CD14-positive monocyte (primary cell): ENCODE results near the gene BTBD7. TPM values are rescaled to one million over a fixed set of nuclear protein-coding genes. Genes with fewer than 3 reads are reported as not detected.

Experiments
- DNase-seq, 3 donors: peaks; one replicate each; pipeline ENCODE4 v3.0.0-alpha.2; 2011 to 2022
- H2AFZ ChIP-seq: 2 replicates; pipeline ENCODE4 v1.6.0; 2012; ENCODE audit warnings: mild to moderate bottlenecking, low read depth, low read length, inconsistent platforms; ENCODE audit not compliant: insufficient read depth, poor library complexity, severe bottlenecking
- H3K27ac ChIP-seq, 2 donors: 1 replicate in 1 of 2; 2 replicates in 1 of 2; pipeline ENCODE4 v1.5.1; 2012 to 2013; ENCODE audit warnings: low read length in 2 of 2, control low read depth in 1 of 2, inconsistent platforms in 1 of 2, low read depth in 1 of 2, mild to moderate bottlenecking in 1 of 2
- H3K27me3 ChIP-seq, 2 donors: one replicate each; pipeline versions ENCODE4 v1.6.0 to v1.6.1; 2011 to 2013; ENCODE audit warnings: low read length in 2 of 2; ENCODE audit not compliant: control insufficient read depth in 2 of 2, insufficient read depth in 2 of 2
- H3K36me3 ChIP-seq, 2 donors: replicated peaks in 1 of 2; 1 replicate in 1 of 2; 2 replicates in 1 of 2; pipeline versions ENCODE4 v1.5.1 to v1.6.1; 2012 to 2013; ENCODE audit warnings: low read length in 2 of 2, control low read depth in 1 of 2, inconsistent platforms in 1 of 2, mild to moderate bottlenecking in 1 of 2; ENCODE audit not compliant: insufficient read depth in 2 of 2, control insufficient read depth in 1 of 2
- H3K4me1 ChIP-seq, 2 donors: 1 replicate in 1 of 2; 2 replicates in 1 of 2; pipeline versions ENCODE4 v1.5.1 to v1.6.1; 2012 to 2013; ENCODE audit warnings: low read length in 2 of 2, control low read depth in 1 of 2, inconsistent platforms in 1 of 2, mild to moderate bottlenecking in 1 of 2, moderate library complexity in 1 of 2; ENCODE audit not compliant: insufficient read depth in 2 of 2, control insufficient read depth in 1 of 2
- H3K4me2 ChIP-seq: replicated peaks from 2 replicates; pipeline ENCODE3; 2012; ENCODE audit warnings: low read length, moderate library complexity, mild to moderate bottlenecking; ENCODE audit not compliant: poor library complexity, severe bottlenecking; ENCODE audit errors: extremely low read depth
- H3K4me3 ChIP-seq, 3 experiments: fragments of 200-600 bp in 1 of 3; sonication (generic) in 1 of 3; replicated peaks in 1 of 3; 1 replicate in 2 of 3; 2 replicates in 1 of 3; pipeline ENCODE4 v1.5.1; 2011 to 2013; ENCODE audit warnings: low read length in 3 of 3, mild to moderate bottlenecking in 3 of 3, control low read depth in 2 of 3, low read depth in 2 of 3, inconsistent platforms in 1 of 3, moderate library complexity in 1 of 3
- H3K79me2 ChIP-seq: 2 replicates; pipeline ENCODE4 v1.6.0; 2012; ENCODE audit warnings: mild to moderate bottlenecking, control low read depth, inconsistent platforms, low read length, moderate library complexity; ENCODE audit not compliant: insufficient read depth
- H3K9ac ChIP-seq: 2 replicates; pipeline ENCODE4 v1.6.0; 2017; ENCODE audit warnings: low read length, mild to moderate bottlenecking; ENCODE audit not compliant: insufficient read depth, poor library complexity, severe bottlenecking
- H3K9me3 ChIP-seq, 2 donors: replicated peaks in 1 of 2; 1 replicate in 1 of 2; 2 replicates in 1 of 2; pipeline versions ENCODE4 v1.5.1 to v1.6.1; 2012 to 2013; ENCODE audit warnings: low read length in 2 of 2, control low read depth in 1 of 2; ENCODE audit not compliant: control insufficient read depth in 1 of 2, insufficient read depth in 1 of 2
- H4K20me1 ChIP-seq: 2 replicates; pipeline ENCODE4 v1.6.0; 2012; ENCODE audit warnings: mild to moderate bottlenecking, low read length, control low read depth, moderate library complexity; ENCODE audit not compliant: insufficient read depth
- H3K27ac Mint-ChIP-seq, 7 donors: one replicate each; pipeline ENCODE4 v1.8.0; 2020; ENCODE audit warnings: mild to moderate bottlenecking in 7 of 7, mixed read lengths in 7 of 7, moderate library complexity in 6 of 7, inconsistent platforms in 2 of 7
- H3K27me3 Mint-ChIP-seq, 3 donors: one replicate each; pipeline ENCODE4 v1.8.0; 2021 to 2022; ENCODE audit warnings: low read depth in 3 of 3, mild to moderate bottlenecking in 3 of 3, mixed read lengths in 3 of 3, moderate library complexity in 3 of 3, inconsistent platforms in 1 of 3
- H3K36me3 Mint-ChIP-seq, 2 donors: one replicate each; pipeline ENCODE4 v1.8.0; 2020; ENCODE audit warnings: mixed read lengths in 2 of 2, inconsistent platforms in 1 of 2, mild to moderate bottlenecking in 1 of 2
- H3K4me1 Mint-ChIP-seq: one replicate; pipeline ENCODE4 v1.8.0; 2020; ENCODE audit warnings: mild to moderate bottlenecking, mixed read lengths
- H3K4me3 Mint-ChIP-seq, 2 donors: one replicate each; pipeline ENCODE4 v1.8.0; 2020; ENCODE audit warnings: mild to moderate bottlenecking in 2 of 2, mixed read lengths in 2 of 2, moderate library complexity in 1 of 2
- H3K9me3 Mint-ChIP-seq, 7 donors: one replicate each; pipeline ENCODE4 v1.8.0; 2020 to 2022; ENCODE audit warnings: mixed read lengths in 7 of 7, mild to moderate bottlenecking in 6 of 7, moderate library complexity in 6 of 7, inconsistent platforms in 2 of 7
- WGBS: methylation state at CpG from one replicate; pipeline ENCODE4 v1.1.5; 2013; ENCODE audit warnings: missing lambda C conversion rate; ENCODE audit not compliant: insufficient coverage; 5-methylcytosine and 5-hydroxymethylcytosine counted together
- intact Hi-C, 2 donors: fragments of 100-400 bp; cut with micrococcal nuclease; formaldehyde crosslinking; loops; one replicate each; pipeline versions ENCODE4 v1.15.0 to v1.15.1; 2023
- polyA plus RNA-seq, 3 donors: library from polyadenylated mRNA; depleted of rRNA in 1 of 3; unstranded in 2 of 3; stranded (reverse) in 1 of 3; fragments of 300-500 nt in 2 of 3; fragments of >200 nt in 1 of 3; fragmentation: Illumina TruSeq in 2 of 3; gene quantifications; 1 replicate in 2 of 3; 2 replicates in 1 of 3; pipeline ENCODE4 v1.2.3, GENCODE V29; 2012 to 2021
- TF ChIP-seq, protein P1 (sequence below): fragments of 200-600 bp; IDR thresholded peaks from one replicate; pipeline ENCODE4 v1.8.0; 2022; ENCODE audit warnings: antibody characterized with exemption, mild to moderate bottlenecking

Gene BTBD7
- polyA plus RNA-seq, 3 donors, result 8.3 to 8.6 (median 8.5) TPM

GRCh38 chr14:93249128-93249831 is 83.6 kb downstream of the BTBD7 start:
- H3K4me2 ChIP-seq, result no peak overlapping the region
- H3K27me3 ChIP-seq, result no peaks in the 10 kb centered on the region
- Mint-ChIP-seq H3K4me3 (no peak overlapping the region), H3K36me3 (peaks cover 67 to 86% of the 10 kb centered on the region in 2 donors), H3K4me1 (no peaks in the 10 kb centered on the region), H3K9me3 (no peaks in the 10 kb centered on the region), H3K27ac (peak overlapping the region in 2 of 7 donors; percentile 19 to 51), H3K27me3 (no peaks in the 10 kb centered on the region)
- no peak overlapping the region for H3K9ac ChIP-seq
- no peak for DNase-seq
- no peak overlapping the region for H2AFZ ChIP-seq
- H3K27ac ChIP-seq, result no peak overlapping the region
- intact Hi-C loops, result no loop called here
- no peaks in the 10 kb centered on the region for H3K4me1 ChIP-seq
- no peak overlapping the region for H3K4me3 ChIP-seq
- no peaks in the 10 kb centered on the region for H4K20me1 ChIP-seq
- no peaks in the 10 kb centered on the region for H3K9me3 ChIP-seq
- WGBS, result 100% methylated on average over 5 of the region's 7 CpGs
- TF ChIP-seq, protein P1, sequence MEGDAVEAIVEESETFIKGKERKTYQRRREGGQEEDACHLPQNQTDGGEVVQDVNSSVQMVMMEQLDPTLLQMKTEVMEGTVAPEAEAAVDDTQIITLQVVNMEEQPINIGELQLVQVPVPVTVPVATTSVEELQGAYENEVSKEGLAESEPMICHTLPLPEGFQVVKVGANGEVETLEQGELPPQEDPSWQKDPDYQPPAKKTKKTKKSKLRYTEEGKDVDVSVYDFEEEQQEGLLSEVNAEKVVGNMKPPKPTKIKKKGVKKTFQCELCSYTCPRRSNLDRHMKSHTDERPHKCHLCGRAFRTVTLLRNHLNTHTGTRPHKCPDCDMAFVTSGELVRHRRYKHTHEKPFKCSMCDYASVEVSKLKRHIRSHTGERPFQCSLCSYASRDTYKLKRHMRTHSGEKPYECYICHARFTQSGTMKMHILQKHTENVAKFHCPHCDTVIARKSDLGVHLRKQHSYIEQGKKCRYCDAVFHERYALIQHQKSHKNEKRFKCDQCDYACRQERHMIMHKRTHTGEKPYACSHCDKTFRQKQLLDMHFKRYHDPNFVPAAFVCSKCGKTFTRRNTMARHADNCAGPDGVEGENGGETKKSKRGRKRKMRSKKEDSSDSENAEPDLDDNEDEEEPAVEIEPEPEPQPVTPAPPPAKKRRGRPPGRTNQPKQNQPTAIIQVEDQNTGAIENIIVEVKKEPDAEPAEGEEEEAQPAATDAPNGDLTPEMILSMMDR, result no peak
- no peaks in the 10 kb centered on the region for H3K79me2 ChIP-seq
- H3K36me3 ChIP-seq, result peaks cover 66 to 91% of the 10 kb centered on the region in 2 donors

DNA sequence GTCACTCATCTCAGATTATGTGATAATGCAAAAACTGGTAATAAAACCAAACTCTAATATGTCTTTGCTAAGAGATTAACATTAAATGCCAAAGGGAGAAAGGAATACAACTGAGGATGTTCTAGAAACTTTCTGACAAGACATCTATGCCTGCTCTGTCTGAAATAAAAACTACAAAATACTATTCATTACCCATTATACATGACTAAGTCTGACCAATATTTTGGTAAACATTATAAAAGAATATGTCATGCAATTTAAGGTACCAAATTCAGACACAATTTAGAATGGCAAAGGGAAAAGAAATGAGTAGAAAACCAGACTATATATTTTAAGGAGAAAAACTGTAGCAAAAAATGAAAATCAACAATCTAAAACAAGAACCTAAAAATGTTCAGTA is 86.3 kb downstream of the BTBD7 start:
- TF ChIP-seq, protein P1, result no peak
- H3K4me1 Mint-ChIP-seq, result no peaks in the 10 kb centered on the region
- Histone ChIP-seq H3K79me2 (no peaks in the 10 kb centered on the region), H3K4me2 (no peak overlapping the region), H3K27me3 (no peaks in the 10 kb centered on the region), H3K4me1 (no peaks in the 10 kb centered on the region), H3K27ac (no peak overlapping the region), H2AFZ (no peak overlapping the region), H3K9me3 (no peaks in the 10 kb centered on the region), H4K20me1 (no peaks in the 10 kb centered on the region), H3K9ac (no peak overlapping the region), H3K4me3 (no peak overlapping the region), H3K36me3 (peaks cover 80 to 97% of the 10 kb centered on the region in 2 donors)
- H3K36me3 Mint-ChIP-seq, result peaks cover 80 to 97% of the 10 kb centered on the region in 2 donors
- intact Hi-C loops, result no loop called here
- DNase-seq, result no peak
- no peak overlapping the region for H3K4me3 Mint-ChIP-seq
- H3K27me3 Mint-ChIP-seq, result no peaks in the 10 kb centered on the region
- H3K9me3 Mint-ChIP-seq, result no peaks in the 10 kb centered on the region
- no peak overlapping the region for H3K27ac Mint-ChIP-seq
